RWPE1 (cell line): ENCODE results near the gene MED13L.

Experiments used
- CTCF ChIA-PET: fragments of 350-600 bp; sonication (Branson Sonifier 250); formaldehyde crosslinking; extraction: SDS; loops from one replicate; lab custom pipeline; 2021; lab: Yijun Ruan, JAX
- POLR2A ChIA-PET: fragments of 400-600 bp; formaldehyde crosslinking; extraction: SDS; loops from one replicate; lab custom pipeline; 2020; ENCODE audit warnings: antibody characterized with exemption; ENCODE audit not compliant: low non-redundant PET; lab: Yijun Ruan, JAX
- DNase-seq: peaks from one replicate; pipeline ENCODE4 v3.0.0; 2012; ENCODE audit warnings: low spot score
- H3K27ac ChIP-seq: fragments of 450-650 bp; 2 replicates; pipeline ENCODE4 v1.5.1; 2017
- TF ChIP-seq, protein P1 (sequence below): fragments of 450-650 bp; conservative IDR thresholded peaks from 2 replicates; pipeline ENCODE4 v1.5.1; 2017; ENCODE audit warnings: low read depth, mild to moderate bottlenecking

The MED13L gene

DNA sequence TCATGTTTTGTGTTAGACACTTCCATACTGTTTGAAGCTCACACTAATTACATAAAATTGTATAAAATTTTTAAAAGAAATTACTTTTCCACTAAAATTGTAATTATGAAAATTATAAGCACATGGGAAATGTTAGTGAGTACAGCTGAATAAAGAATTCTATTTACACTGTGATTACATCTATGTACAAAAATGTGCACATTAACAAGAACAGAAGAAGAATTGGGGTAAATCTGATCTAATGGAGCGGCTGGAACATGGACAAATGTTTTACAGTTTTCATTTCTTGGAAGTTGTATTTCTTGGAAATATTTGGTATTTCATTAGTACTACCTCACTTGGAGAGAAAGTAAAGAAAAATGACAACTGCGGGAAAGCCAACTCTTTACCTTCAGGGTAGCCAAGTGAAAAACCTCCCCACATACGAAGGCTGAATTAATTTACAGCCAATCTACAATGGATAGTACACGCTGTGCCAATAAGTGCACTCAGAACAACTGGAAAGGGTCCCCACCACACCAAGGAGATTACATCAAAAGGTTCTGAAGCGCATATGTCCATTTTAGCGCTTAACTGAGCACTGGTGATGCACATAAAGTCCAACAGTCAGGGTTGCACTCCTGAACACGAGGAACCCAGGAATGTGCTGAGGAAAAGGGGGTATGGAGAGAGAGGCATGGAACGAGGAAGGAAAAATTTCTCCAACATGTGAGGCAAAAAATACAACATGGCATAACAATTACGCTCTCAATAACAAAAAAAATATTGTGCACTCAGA, 17.5 kb downstream of the MED13L start:
- DNase-seq, result no peak
- no peak overlapping the region for H3K27ac ChIP-seq
- ChIA-PET CTCF (no interaction called here), POLR2A (no interaction called here)
- TF ChIP-seq, protein P1, sequence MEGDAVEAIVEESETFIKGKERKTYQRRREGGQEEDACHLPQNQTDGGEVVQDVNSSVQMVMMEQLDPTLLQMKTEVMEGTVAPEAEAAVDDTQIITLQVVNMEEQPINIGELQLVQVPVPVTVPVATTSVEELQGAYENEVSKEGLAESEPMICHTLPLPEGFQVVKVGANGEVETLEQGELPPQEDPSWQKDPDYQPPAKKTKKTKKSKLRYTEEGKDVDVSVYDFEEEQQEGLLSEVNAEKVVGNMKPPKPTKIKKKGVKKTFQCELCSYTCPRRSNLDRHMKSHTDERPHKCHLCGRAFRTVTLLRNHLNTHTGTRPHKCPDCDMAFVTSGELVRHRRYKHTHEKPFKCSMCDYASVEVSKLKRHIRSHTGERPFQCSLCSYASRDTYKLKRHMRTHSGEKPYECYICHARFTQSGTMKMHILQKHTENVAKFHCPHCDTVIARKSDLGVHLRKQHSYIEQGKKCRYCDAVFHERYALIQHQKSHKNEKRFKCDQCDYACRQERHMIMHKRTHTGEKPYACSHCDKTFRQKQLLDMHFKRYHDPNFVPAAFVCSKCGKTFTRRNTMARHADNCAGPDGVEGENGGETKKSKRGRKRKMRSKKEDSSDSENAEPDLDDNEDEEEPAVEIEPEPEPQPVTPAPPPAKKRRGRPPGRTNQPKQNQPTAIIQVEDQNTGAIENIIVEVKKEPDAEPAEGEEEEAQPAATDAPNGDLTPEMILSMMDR, result no peak

DNA sequence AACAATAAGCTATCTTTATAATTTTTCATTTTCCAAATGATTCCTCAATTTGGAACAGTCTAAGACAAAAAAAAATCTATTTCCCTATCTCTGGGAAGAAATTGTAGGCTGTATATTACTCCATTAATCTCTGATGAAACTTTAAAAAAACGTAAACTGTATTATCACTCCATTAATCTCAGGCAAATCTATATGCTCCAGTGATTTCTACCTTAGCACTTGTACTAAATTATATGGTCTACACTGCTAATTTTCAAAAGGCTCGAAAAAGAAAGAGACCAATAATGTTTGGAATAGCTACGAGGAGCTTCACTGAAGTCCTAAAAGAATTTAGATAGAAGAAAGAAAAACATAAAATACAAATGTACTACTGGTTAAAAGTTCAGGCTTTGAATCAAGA, 19.7 kb downstream of the MED13L start:
- no peak for DNase-seq
- ChIA-PET CTCF (interaction anchor here (0.7 kb wide), 1 partner anchor 208 kb away, joined by 4 read pairs; no protein-coding TSS in a partner anchor), POLR2A (interaction anchor here (0.6 kb wide), 1 partner anchor 32 kb away, joined by 3 read pairs; no protein-coding TSS in a partner anchor)
- no peak overlapping the region for H3K27ac ChIP-seq
- TF ChIP-seq, protein P1, result no peak

GRCh38 chr12:116257215-116257614, 20.3 kb downstream of the MED13L start:
- TF ChIP-seq, protein P1, result no peak
- no peak overlapping the region for H3K27ac ChIP-seq
- POLR2A ChIA-PET, result no interaction called here
- DNase-seq, result no peak
- CTCF ChIA-PET, result no interaction called here

GRCh38 chr12:116249938-116250337, 27.6 kb downstream of the MED13L start:
- TF ChIP-seq, protein P1, result no peak
- DNase-seq, result no peak
- ChIA-PET CTCF (no interaction called here), POLR2A (no interaction called here)
- no peak overlapping the region for H3K27ac ChIP-seq

GRCh38 chr12:116248930-116249329, 28.6 kb downstream of the MED13L start:
- no peak overlapping the region for H3K27ac ChIP-seq
- TF ChIP-seq, protein P1, result no peak
- POLR2A ChIA-PET, result no interaction called here
- no peak for DNase-seq
- CTCF ChIA-PET, result interaction anchor here (0.8 kb wide), 1 partner anchor 29 kb away, joined by 3 read pairs; no protein-coding TSS in a partner anchor

DNA sequence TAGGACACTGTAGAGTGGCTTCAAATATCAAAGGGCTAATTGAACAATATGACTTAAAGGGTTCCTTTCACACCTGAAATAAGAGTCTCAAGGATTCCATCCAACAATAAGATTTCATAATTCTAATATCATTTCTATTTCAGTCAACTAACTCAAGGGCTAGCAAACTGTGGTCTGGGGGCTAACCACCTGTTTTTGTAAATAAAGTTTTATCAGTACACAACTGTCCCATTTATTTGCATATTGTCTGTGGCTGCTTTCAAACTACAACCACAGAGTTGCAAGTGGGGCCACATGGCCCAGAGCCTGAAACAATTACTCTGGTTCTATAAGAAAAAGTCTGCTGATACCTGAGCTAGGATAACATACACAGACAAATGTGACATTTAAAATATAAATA, 29.1 kb downstream of the MED13L start:
- DNase-seq, result no peak
- H3K27ac ChIP-seq, result no peak overlapping the region
- TF ChIP-seq, protein P1, result no peak
- POLR2A ChIA-PET, result no interaction called here
- CTCF ChIA-PET, result interaction anchor here (0.8 to 1.2 kb wide), 2 partner anchors 21 to 30 kb away, joined by 3 read pairs; no protein-coding TSS in a partner anchor
